Osteoblast (primary cell): ENCODE results near the gene SUCLA2. TPM values are rescaled to one million over a fixed set of nuclear protein-coding genes. Genes with fewer than 3 reads are reported as not detected.

Experiments
- DNase-seq: peaks from one replicate; pipeline ENCODE4 v3.0.0; 2011; ENCODE audit warnings: low spot score, mixed read lengths; ENCODE audit not compliant: insufficient read length; ENCODE audit errors: missing footprints
- H2AFZ ChIP-seq: 2 replicates; pipeline ENCODE4 v1.6.0; 2011; ENCODE audit warnings: mild to moderate bottlenecking, low read length
- H3K27ac ChIP-seq: 2 replicates; pipeline ENCODE4 v1.5.1; 2011; ENCODE audit warnings: mild to moderate bottlenecking, low read depth, low read length, moderate library complexity
- H3K27me3 ChIP-seq: 2 replicates; pipeline ENCODE4 v1.6.0; 2012; ENCODE audit warnings: mild to moderate bottlenecking, control low read depth, inconsistent platforms, low read length, moderate library complexity; ENCODE audit not compliant: insufficient read depth
- H3K36me3 ChIP-seq: 2 replicates; pipeline ENCODE4 v1.5.1; 2011; ENCODE audit warnings: mild to moderate bottlenecking, low read length, control low read depth, moderate library complexity; ENCODE audit not compliant: insufficient read depth
- H3K4me1 ChIP-seq: 2 replicates; pipeline ENCODE4 v1.5.1; 2011; ENCODE audit warnings: mild to moderate bottlenecking, low read length, control low read depth, moderate library complexity; ENCODE audit not compliant: insufficient read depth
- H3K4me2 ChIP-seq: 2 replicates; pipeline ENCODE4 v1.6.0; 2011; ENCODE audit warnings: mild to moderate bottlenecking, low read length; ENCODE audit not compliant: insufficient read depth
- H3K4me3 ChIP-seq: fragments of 200-600 bp; sonication (generic); 3 replicates; pipeline ENCODE4 v1.5.1; 2012; ENCODE audit warnings: mild to moderate bottlenecking, low read length, inconsistent platforms; ENCODE audit not compliant: insufficient read depth
- H3K79me2 ChIP-seq: 2 replicates; pipeline ENCODE4 v1.6.0; 2012; ENCODE audit warnings: mild to moderate bottlenecking, low read length, control low read depth, inconsistent platforms; ENCODE audit not compliant: insufficient read depth
- H3K9me3 ChIP-seq: 2 replicates; pipeline ENCODE4 v1.5.1; 2011; ENCODE audit warnings: low read depth, low read length, control low read depth
- H4K20me1 ChIP-seq: 2 replicates; pipeline ENCODE4 v1.6.0; 2012; ENCODE audit warnings: mild to moderate bottlenecking, low read length, control low read depth; ENCODE audit not compliant: insufficient read depth
- CTCF ChIP-seq: IDR thresholded peaks from 2 replicates; pipeline ENCODE4 v1.5.1; 2011; ENCODE audit warnings: mild to moderate bottlenecking, low read depth, low read length, moderate library complexity; ENCODE audit errors: extremely low read depth
- total RNA-seq: library from RNA; depleted of rRNA; stranded (reverse); fragments of >200 nt; gene quantifications from 2 replicates; pipeline ENCODE4 v1.2.3, GENCODE V29; 2012

The SUCLA2 gene
- total RNA-seq, 1 donor: 36.6 TPM

- Histone ChIP-seq H3K4me2 (peak overlapping the region; percentile 93), H4K20me1 (no peaks in the 10 kb centered on the region), H3K79me2 (peaks cover 50% of the 10 kb centered on the region), H3K36me3 (no peaks in the 10 kb centered on the region), H3K27me3 (no peaks in the 10 kb centered on the region), H3K4me1 (peaks cover 12% of the 10 kb centered on the region), H2AFZ (no peak overlapping the region), H3K4me3 (peak overlapping the region; percentile 99), H3K27ac (peak overlapping the region; percentile 86), H3K9me3 (no peaks in the 10 kb centered on the region)
- no peak for TF ChIP-seq CTCF
- DNase-seq: no peak
Observed at GRCh38 chr13:47999973-48000372, 1.1 kb downstream of the SUCLA2 start.

DNA sequence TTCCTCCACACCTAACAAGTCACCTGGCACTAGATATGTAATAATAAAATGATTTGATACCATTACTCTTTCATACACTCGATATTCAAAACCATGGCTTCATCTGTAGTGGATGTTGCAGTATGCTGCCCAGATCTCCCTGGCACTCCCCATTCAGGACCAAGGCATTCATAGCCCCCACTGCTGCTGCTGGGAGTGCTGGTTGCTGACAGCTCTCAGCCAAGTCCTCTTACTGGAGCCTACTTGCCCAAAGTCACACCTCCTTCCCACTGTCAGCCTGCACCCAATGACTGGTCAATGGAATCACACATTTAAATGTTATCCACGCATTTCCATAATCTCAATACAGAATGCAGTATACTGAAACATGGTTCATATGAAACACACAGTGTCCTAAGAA is 3.7 kb downstream of the SUCLA2 start:
- no peak for DNase-seq
- H3K36me3 ChIP-seq: peaks cover 3% of the 10 kb centered on the region
- no peaks in the 10 kb centered on the region for H3K27me3 ChIP-seq
- no peak overlapping the region for H3K27ac ChIP-seq
- H2AFZ ChIP-seq: no peak overlapping the region
- no peaks in the 10 kb centered on the region for H3K9me3 ChIP-seq
- no peak overlapping the region for H3K4me3 ChIP-seq
- H4K20me1 ChIP-seq: no peaks in the 10 kb centered on the region
- H3K4me1 ChIP-seq: peaks cover 12% of the 10 kb centered on the region
- H3K79me2 ChIP-seq: peaks cover 57% of the 10 kb centered on the region
- no peak overlapping the region for H3K4me2 ChIP-seq
- no peak for TF ChIP-seq CTCF

- Histone ChIP-seq H3K79me2 (peaks cover 38% of the 10 kb centered on the region), H3K4me3 (no peak overlapping the region), H3K36me3 (peaks cover 12% of the 10 kb centered on the region), H2AFZ (no peak overlapping the region), H3K9me3 (no peaks in the 10 kb centered on the region), H3K27ac (no peak overlapping the region), H3K27me3 (no peaks in the 10 kb centered on the region), H4K20me1 (peaks cover 2% of the 10 kb centered on the region), H3K4me1 (no peaks in the 10 kb centered on the region), H3K4me2 (no peak overlapping the region)
- no peak for DNase-seq
- no peak for TF ChIP-seq CTCF
Observed at GRCh38 chr13:47991859-47992258, 9.2 kb downstream of the SUCLA2 start.

- no peak for TF ChIP-seq CTCF
- peaks cover 16% of the 10 kb centered on the region for H3K36me3 ChIP-seq
Observed at GRCh38 chr13:47990920-47991466, 10.1 kb downstream of the SUCLA2 start.

More at GRCh38 chr13:47990920-47991466, 10.1 kb downstream of the SUCLA2 start:
- DNase-seq: no peak
- Histone ChIP-seq H3K4me3 (no peak overlapping the region), H3K27me3 (no peaks in the 10 kb centered on the region), H3K27ac (no peak overlapping the region), H4K20me1 (peaks cover 2% of the 10 kb centered on the region), H3K9me3 (no peaks in the 10 kb centered on the region), H3K4me1 (no peaks in the 10 kb centered on the region), H3K79me2 (peaks cover 33% of the 10 kb centered on the region), H2AFZ (no peak overlapping the region), H3K4me2 (no peak overlapping the region)
